Caco-2 (cell line): ENCODE data around the gene FAM118A. TPM values are rescaled to one million over a fixed set of nuclear protein-coding genes. Genes with fewer than 3 reads are reported as not detected.

Experiments used
- BruUV-seq: library from RNA; stranded (reverse); fragments of 400-500 nt; replicated peaks from 2 replicates; lab custom pipeline; 2021; lab: Mats Ljungman, UMichigan
- CTCF ChIA-PET: fragments of 300-600 bp; sonication (Branson Sonifier 250); formaldehyde crosslinking; loops from one replicate; lab custom pipeline; 2022; ENCODE audit warnings: antibody characterized with exemption; lab: Charles Lee
- POLR2A ChIA-PET: fragments of 300-600 bp; sonication (Branson Sonifier 250); formaldehyde crosslinking; loops from one replicate; lab custom pipeline; 2022; ENCODE audit warnings: antibody characterized with exemption; lab: Charles Lee
- DNase-seq, 2 experiments: peaks; one replicate each; pipeline versions ENCODE4 v3.0.0 to v3.0.0-alpha.2; 2020 to 2022
- H3K27me3 ChIP-seq: replicated peaks from 2 replicates; pipeline ENCODE4 v1.6.0; 2011; ENCODE audit warnings: low read length; ENCODE audit not compliant: control insufficient read depth, insufficient read depth
- H3K36me3 ChIP-seq: 2 replicates; pipeline ENCODE4 v1.5.1; 2011; ENCODE audit warnings: low read length; ENCODE audit not compliant: control insufficient read depth, insufficient read depth
- H3K4me1 ChIP-seq: fragments of 250-450 bp; sonication (Bioruptor Pico); 2 replicates; pipeline ENCODE4 v1.5.1; 2020; ENCODE audit warnings: mild to moderate bottlenecking
- H3K4me3 ChIP-seq: 2 replicates; pipeline ENCODE4 v1.5.1; 2011; ENCODE audit warnings: low read depth, mild to moderate bottlenecking, control low read depth, low read length
- H3K9me3 ChIP-seq: fragments of 250-450 bp; sonication (Bioruptor Pico); 2 replicates; pipeline ENCODE4 v1.5.1; 2020; ENCODE audit warnings: mild to moderate bottlenecking, moderate library complexity
- H3K27ac Mint-ChIP-seq: one replicate; pipeline ENCODE4 v1.8.0; 2022; ENCODE audit warnings: mixed read lengths; ENCODE audit not compliant: unreplicated experiment
- H3K27me3 Mint-ChIP-seq: one replicate; pipeline ENCODE4 v1.8.0; 2022; ENCODE audit warnings: mixed read lengths; ENCODE audit not compliant: insufficient read depth, unreplicated experiment
- H3K36me3 Mint-ChIP-seq: one replicate; pipeline ENCODE4 v1.8.0; 2022; ENCODE audit warnings: mild to moderate bottlenecking, mixed read lengths; ENCODE audit not compliant: insufficient read depth, unreplicated experiment
- H3K4me1 Mint-ChIP-seq: one replicate; pipeline ENCODE4 v1.8.0; 2022; ENCODE audit warnings: low read depth, mixed read lengths; ENCODE audit not compliant: unreplicated experiment
- H3K4me3 Mint-ChIP-seq: one replicate; pipeline ENCODE4 v1.8.0; 2022; ENCODE audit warnings: mild to moderate bottlenecking, moderate library complexity, mixed read lengths; ENCODE audit not compliant: unreplicated experiment
- H3K9me3 Mint-ChIP-seq: one replicate; pipeline ENCODE4 v1.8.0; 2022; ENCODE audit warnings: mixed read lengths; ENCODE audit not compliant: unreplicated experiment
- CTCF ChIP-seq, 2 experiments: fragments of 200-600 bp in 1 of 2; IDR thresholded peaks; 1 replicate in 1 of 2; 2 replicates in 1 of 2; pipeline versions ENCODE4 v1.5.1 to v1.8.0; 2011 to 2022; ENCODE audit warnings: antibody characterized with exemption in 1 of 2, control low read depth in 1 of 2, inconsistent platforms in 1 of 2, low read depth in 1 of 2, low read length in 1 of 2, mild to moderate bottlenecking in 1 of 2, moderate library complexity in 1 of 2; ENCODE audit not compliant: insufficient read depth in 1 of 2, severe bottlenecking in 1 of 2, unreplicated experiment in 1 of 2
- intact Hi-C: fragments of 100-400 bp; cut with micrococcal nuclease; formaldehyde crosslinking; loops from one replicate; pipeline ENCODE4 v1.10.0; 2022; ENCODE audit not compliant: unreplicated experiment
- total RNA-seq: library from RNA; stranded (reverse); gene quantifications from 2 replicates; pipeline ENCODE4 v1.2.3, GENCODE V29; 2022

FAM118A gene
- total RNA-seq, 1 experiment from 2014 or later, result 120 TPM

DNA sequence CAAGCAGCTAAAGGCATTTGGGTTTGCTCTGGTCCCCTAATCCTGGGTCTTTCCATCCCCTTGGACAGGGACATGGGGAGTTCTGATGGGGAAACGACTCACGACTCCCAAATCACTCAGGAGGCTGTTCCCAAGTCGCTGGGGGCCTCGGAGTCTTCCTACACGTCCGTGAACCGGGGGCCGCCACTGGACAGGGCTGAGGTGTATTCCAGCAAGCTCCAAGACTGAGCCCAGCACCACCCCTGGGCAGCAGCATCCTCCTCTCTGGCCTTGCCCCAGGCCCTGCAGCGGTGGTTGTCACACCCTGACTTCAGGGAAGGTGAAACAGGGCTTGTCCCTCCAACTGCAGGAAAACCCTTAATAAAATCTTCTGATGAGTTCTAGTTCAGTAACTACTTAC lies 14.2 kb upstream of the FAM118A start:
- POLR2A ChIA-PET, result no interaction called here
- Histone ChIP-seq H3K9me3 (no peaks in the 10 kb centered on the region), H3K27me3 (no peaks in the 10 kb centered on the region), H3K4me3 (no peak overlapping the region), H3K4me1 (peaks cover 5% of the 10 kb centered on the region; the same call in 1 of the 2 replicates), H3K36me3 (no peaks in the 10 kb centered on the region)
- CTCF ChIA-PET, result interaction anchor here (1.2 kb wide), 1 partner anchor 11 kb away, joined by 3 read pairs; no protein-coding TSS in a partner anchor
- no peaks in the 10 kb centered on the region for H3K9me3 Mint-ChIP-seq
- DNase-seq, result no peak
- intact Hi-C loops, result no loop called here
- no peak overlapping the region for H3K4me3 Mint-ChIP-seq
- H3K27me3 Mint-ChIP-seq, result no peaks in the 10 kb centered on the region
- H3K4me1 Mint-ChIP-seq, result no peaks in the 10 kb centered on the region
- no peaks in the 10 kb centered on the region for H3K36me3 Mint-ChIP-seq
- no TSS peak for BruUV-seq
- H3K27ac Mint-ChIP-seq, result no peak overlapping the region
- no peak for TF ChIP-seq CTCF (IDR thresholded peaks at IDR 0.05; ENCODE audit: insufficient read depth in 1 of 2, low read depth in 1 of 2, low read length in 1 of 2, severe bottlenecking in 1 of 2, unreplicated experiment in 1 of 2)

GRCh38 chr22:45296628-45297297 lies 13.0 kb upstream of the FAM118A start:
- no peak for DNase-seq
- Mint-ChIP-seq H3K4me3 (no peak overlapping the region), H3K27ac (no peak overlapping the region), H3K27me3 (no peaks in the 10 kb centered on the region), H3K9me3 (no peaks in the 10 kb centered on the region), H3K4me1 (peaks cover 2% of the 10 kb centered on the region), H3K36me3 (no peaks in the 10 kb centered on the region)
- ChIA-PET POLR2A (interaction anchor here (1.1 kb wide), 1 partner anchor 51 kb away, joined by 3 read pairs; no protein-coding TSS in a partner anchor), CTCF (no interaction called here)
- intact Hi-C loops, result no loop called here
- Histone ChIP-seq H3K4me3 (no peak overlapping the region), H3K27me3 (no peaks in the 10 kb centered on the region), H3K4me1 (peaks cover 5% of the 10 kb centered on the region), H3K9me3 (no peaks in the 10 kb centered on the region), H3K36me3 (no peaks in the 10 kb centered on the region)
- BruUV-seq, result no TSS peak
- no peak for TF ChIP-seq CTCF (IDR thresholded peaks at IDR 0.05; ENCODE audit: insufficient read depth in 1 of 2, low read depth in 1 of 2, low read length in 1 of 2, severe bottlenecking in 1 of 2, unreplicated experiment in 1 of 2)

DNA sequence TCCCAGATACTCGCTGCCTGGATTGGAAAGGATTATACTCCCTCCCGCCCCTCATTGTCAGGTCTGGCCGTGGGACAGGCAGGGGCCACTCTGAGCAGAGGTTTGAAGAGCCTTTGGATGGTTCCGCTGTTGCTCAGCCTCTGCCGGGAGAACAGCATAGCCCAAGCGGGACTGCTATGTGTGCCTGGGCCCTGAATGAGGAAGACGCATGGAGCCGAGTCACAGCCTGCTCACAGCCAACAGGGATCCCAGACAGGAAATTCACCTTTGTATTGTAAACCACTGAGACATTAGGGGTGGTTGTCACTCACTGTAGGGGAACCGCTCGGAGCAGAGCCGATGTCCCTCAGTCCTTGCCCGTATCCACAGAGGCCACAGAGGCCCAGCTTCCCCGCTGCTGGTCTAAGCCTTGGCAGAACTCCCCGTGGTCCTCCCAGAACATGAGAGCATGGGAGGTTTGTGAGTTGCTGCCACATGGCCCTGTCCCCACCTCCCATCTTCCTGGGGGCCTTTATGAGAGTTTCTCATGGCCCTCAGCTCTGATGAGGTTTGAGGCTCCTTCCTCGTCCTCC lies 10.7 kb upstream of the FAM118A start:
- Mint-ChIP-seq H3K36me3 (no peaks in the 10 kb centered on the region), H3K4me1 (peaks cover 6% of the 10 kb centered on the region), H3K27ac (no peak overlapping the region), H3K27me3 (no peaks in the 10 kb centered on the region), H3K4me3 (no peak overlapping the region), H3K9me3 (no peaks in the 10 kb centered on the region)
- ChIA-PET POLR2A (no interaction called here), CTCF (no interaction called here)
- BruUV-seq, result no TSS peak
- no peak for TF ChIP-seq CTCF (IDR thresholded peaks at IDR 0.05; ENCODE audit: insufficient read depth in 1 of 2, low read depth in 1 of 2, low read length in 1 of 2, severe bottlenecking in 1 of 2, unreplicated experiment in 1 of 2)
- Histone ChIP-seq H3K4me3 (no peak overlapping the region), H3K4me1 (peaks cover 7% of the 10 kb centered on the region), H3K27me3 (no peaks in the 10 kb centered on the region), H3K9me3 (no peaks in the 10 kb centered on the region), H3K36me3 (no peaks in the 10 kb centered on the region)
- no peak for DNase-seq
- intact Hi-C loops, result no loop called here
